K562 (cell line): ENCODE measurements around the gene LUC7L3. TPM values are rescaled to one million over a fixed set of nuclear protein-coding genes. Genes with fewer than 3 reads are reported as not detected.

ENCODE experiments used
- CHD2 ChIP-seq: IDR thresholded peaks from 2 replicates; pipeline ENCODE4 v1.6.1; 2011; ENCODE audit warnings: low read depth, low read length
- GATAD2B ChIP-seq: fragments of 450-650 bp; IDR thresholded peaks from 2 replicates; pipeline ENCODE4 v1.6.1; 2017; ENCODE audit warnings: mild to moderate bottlenecking, borderline replicate concordance
- HDGF ChIP-seq: fragments of 450-650 bp; IDR thresholded peaks from 2 replicates; pipeline ENCODE4 v1.6.1; 2016
- KHSRP ChIP-seq: fragments of 450-650 bp; IDR thresholded peaks from 2 replicates; pipeline ENCODE4 v1.6.1; 2017
- MED1 ChIP-seq: sonication (generic); formaldehyde crosslinking; IDR thresholded peaks from 2 replicates; pipeline ENCODE4 v1.8.1; 2023; ENCODE audit warnings: missing genetic modification reagents, borderline replicate concordance
- NR2F6 ChIP-seq: fragments of 450-650 bp; formaldehyde crosslinking; IDR thresholded peaks from 2 replicates; pipeline ENCODE4 v1.4.0; 2020; ENCODE audit warnings: mild to moderate bottlenecking
- TAL1 ChIP-seq: fragments of 450-650 bp; IDR thresholded peaks from 2 replicates; pipeline ENCODE4 v1.6.1; 2016; ENCODE audit warnings: mild to moderate bottlenecking
- ZNF232 ChIP-seq: sonication (generic); formaldehyde crosslinking; IDR thresholded peaks from 2 replicates; pipeline ENCODE4 v1.8.0; 2022; ENCODE audit warnings: mild to moderate bottlenecking, missing genetic modification reagents
- polyA plus RNA-seq, 8 experiments: library from polyadenylated mRNA; depleted of rRNA in 4 of 8; stranded (reverse) in 5 of 8; unstranded in 3 of 8; fragments of >200 nt; fragmentation: Nextera tagmentation in 2 of 8; fragmentation: Illumina TruSeq in 1 of 8; extraction: Ambion mirVana in 2 of 8; extraction: Trizol in 1 of 8; gene quantifications; 2 replicates each; pipeline versions ENCODE4 v1.2.1 to v1.2.3, GENCODE V29; 2011 to 2014; ENCODE audit warnings: inconsistent platforms in 1 of 8, missing spikeins in 1 of 8
- total RNA-seq, 7 experiments: library from RNA; depleted of rRNA in 6 of 7; stranded (reverse); fragments of >200 nt in 6 of 7; fragmentation: Illumina TruSeq in 2 of 7; extraction: Trizol in 2 of 7; gene quantifications; 2 replicates each; pipeline versions ENCODE4 v1.2.1 to v1.2.3, GENCODE V29; 2011 to 2021; ENCODE audit warnings: low replicate concordance in 1 of 7
- TF ChIP-seq, protein P1 (sequence below): fragments of 450-650 bp; formaldehyde crosslinking; IDR thresholded peaks from 2 replicates; pipeline ENCODE4 v1.4.0; 2020; ENCODE audit warnings: mild to moderate bottlenecking, mixed read lengths
- TF ChIP-seq, protein P2 (sequence below): fragments of 450-650 bp; formaldehyde crosslinking; conservative IDR thresholded peaks from 2 replicates; pipeline ENCODE4 v1.4.0; 2022; ENCODE audit warnings: mild to moderate bottlenecking, missing genetic modification characterization
- TF ChIP-seq, protein P3 (sequence below): IDR thresholded peaks from 2 replicates; pipeline ENCODE4 v1.6.1; 2016; ENCODE audit warnings: missing genetic modification characterization, missing compliant biosample characterization

The LUC7L3 gene
- total and polyA plus RNA-seq, 9 of the 15 experiments (the other 6 are each of a cell fraction or from before 2014, with no cell fraction given) = 80.8 to 284 (median 127) TPM

DNA sequence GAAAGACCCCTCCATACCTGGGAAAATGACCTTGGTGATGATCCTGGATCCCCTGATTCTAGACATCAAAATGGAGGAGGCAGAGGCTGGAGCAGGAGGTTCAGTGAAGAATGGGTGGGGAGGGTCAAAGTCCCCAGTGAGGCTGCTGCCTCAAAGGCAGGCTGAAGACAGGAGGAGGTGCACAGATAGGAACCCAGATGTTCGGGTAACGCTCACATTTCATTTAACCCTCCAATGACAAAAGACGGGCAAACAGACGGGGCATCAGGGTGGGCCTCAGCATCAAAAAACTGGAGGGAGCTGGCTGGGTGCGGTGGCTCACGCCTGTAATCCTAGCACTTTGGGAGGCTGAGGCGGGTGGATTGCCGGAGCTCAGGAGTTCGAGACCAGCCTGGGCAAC, 48.0 kb downstream of the LUC7L3 start, which contains the start of gene ANKRD40CL (continued):
- TF ChIP-seq, protein P1, sequence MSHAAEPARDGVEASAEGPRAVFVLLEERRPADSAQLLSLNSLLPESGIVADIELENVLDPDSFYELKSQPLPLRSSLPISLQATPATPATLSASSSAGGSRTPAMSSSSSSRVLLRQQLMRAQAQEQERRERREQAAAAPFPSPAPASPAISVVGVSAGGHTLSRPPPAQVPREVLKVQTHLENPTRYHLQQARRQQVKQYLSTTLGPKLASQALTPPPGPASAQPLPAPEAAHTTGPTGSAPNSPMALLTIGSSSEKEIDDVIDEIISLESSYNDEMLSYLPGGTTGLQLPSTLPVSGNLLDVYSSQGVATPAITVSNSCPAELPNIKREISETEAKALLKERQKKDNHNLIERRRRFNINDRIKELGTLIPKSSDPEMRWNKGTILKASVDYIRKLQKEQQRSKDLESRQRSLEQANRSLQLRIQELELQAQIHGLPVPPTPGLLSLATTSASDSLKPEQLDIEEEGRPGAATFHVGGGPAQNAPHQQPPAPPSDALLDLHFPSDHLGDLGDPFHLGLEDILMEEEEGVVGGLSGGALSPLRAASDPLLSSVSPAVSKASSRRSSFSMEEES (CRISPR knock-in tag) = no peak
- no peak for TF ChIP-seq ZNF232 (CRISPR knock-in tag)
- no peak for TF ChIP-seq GATAD2B
- TF ChIP-seq MED1 (CRISPR knock-in tag) = no peak
- no peak for TF ChIP-seq KHSRP
- TF ChIP-seq, protein P2, sequence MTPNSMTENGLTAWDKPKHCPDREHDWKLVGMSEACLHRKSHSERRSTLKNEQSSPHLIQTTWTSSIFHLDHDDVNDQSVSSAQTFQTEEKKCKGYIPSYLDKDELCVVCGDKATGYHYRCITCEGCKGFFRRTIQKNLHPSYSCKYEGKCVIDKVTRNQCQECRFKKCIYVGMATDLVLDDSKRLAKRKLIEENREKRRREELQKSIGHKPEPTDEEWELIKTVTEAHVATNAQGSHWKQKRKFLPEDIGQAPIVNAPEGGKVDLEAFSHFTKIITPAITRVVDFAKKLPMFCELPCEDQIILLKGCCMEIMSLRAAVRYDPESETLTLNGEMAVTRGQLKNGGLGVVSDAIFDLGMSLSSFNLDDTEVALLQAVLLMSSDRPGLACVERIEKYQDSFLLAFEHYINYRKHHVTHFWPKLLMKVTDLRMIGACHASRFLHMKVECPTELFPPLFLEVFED (CRISPR knock-in tag) = no peak
- TF ChIP-seq NR2F6 (CRISPR knock-in tag) = no peak
- no peak for TF ChIP-seq TAL1
- TF ChIP-seq HDGF = no peak
- TF ChIP-seq, protein P3, sequence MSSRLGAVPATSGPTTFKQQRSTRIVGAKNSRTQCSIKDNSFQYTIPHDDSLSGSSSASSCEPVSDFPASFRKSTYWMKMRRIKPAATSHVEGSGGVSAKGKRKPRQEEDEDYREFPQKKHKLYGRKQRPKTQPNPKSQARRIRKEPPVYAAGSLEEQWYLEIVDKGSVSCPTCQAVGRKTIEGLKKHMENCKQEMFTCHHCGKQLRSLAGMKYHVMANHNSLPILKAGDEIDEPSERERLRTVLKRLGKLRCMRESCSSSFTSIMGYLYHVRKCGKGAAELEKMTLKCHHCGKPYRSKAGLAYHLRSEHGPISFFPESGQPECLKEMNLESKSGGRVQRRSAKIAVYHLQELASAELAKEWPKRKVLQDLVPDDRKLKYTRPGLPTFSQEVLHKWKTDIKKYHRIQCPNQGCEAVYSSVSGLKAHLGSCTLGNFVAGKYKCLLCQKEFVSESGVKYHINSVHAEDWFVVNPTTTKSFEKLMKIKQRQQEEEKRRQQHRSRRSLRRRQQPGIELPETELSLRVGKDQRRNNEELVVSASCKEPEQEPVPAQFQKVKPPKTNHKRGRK (tag) = no peak
- no peak for TF ChIP-seq CHD2
- TF ChIP-seq, all 486 proteins: peak for 0
